ENCODE measurements around the gene TRIB2.

TRIB2 gene

GRCh38 chr2:12697617-12698016 lies 19.1 kb upstream of the TRIB2 start:
- no peak for DNase-seq (ENCODE audit: low read depth in 2 of 2)

GRCh38 chr2:12700989-12701388 lies 15.7 kb upstream of the TRIB2 start:
- no peak for DNase-seq (ENCODE audit: low read depth in 2 of 2)

- no peak for DNase-seq (ENCODE audit: low read depth in 2 of 2)
Measured at GRCh38 chr2:12701786-12702167, 15.0 kb upstream of the TRIB2 start.

- peak; percentile 80 to 81 for DNase-seq (ENCODE audit: low read depth in 2 of 2)
Measured at GRCh38 chr2:12702168-12703121, 14.3 kb upstream of the TRIB2 start.

GRCh38 chr2:12704378-12704777 lies 12.4 kb upstream of the TRIB2 start:
- DNase-seq (ENCODE audit: low read depth in 2 of 2) = no peak

GRCh38 chr2:12705230-12705629 lies 11.5 kb upstream of the TRIB2 start:
- DNase-seq (ENCODE audit: low read depth in 2 of 2) = no peak

GRCh38 chr2:12705742-12706141 lies 11.0 kb upstream of the TRIB2 start:
- no peak for DNase-seq (ENCODE audit: low read depth in 2 of 2)

GRCh38 chr2:12708508-12709206 lies 8.1 kb upstream of the TRIB2 start:
- no peak for DNase-seq (ENCODE audit: low read depth in 2 of 2)

- no peak for DNase-seq (ENCODE audit: low read depth in 2 of 2)
Measured at GRCh38 chr2:12709207-12709522, 7.6 kb upstream of the TRIB2 start.

GRCh38 chr2:12710301-12710700 lies 6.4 kb upstream of the TRIB2 start:
- no peak for DNase-seq (ENCODE audit: low read depth in 2 of 2)

GRCh38 chr2:12711339-12711738 lies 5.4 kb upstream of the TRIB2 start:
- DNase-seq (ENCODE audit: low read depth in 2 of 2) = no peak

GRCh38 chr2:12712881-12713280 lies 3.9 kb upstream of the TRIB2 start:
- DNase-seq (ENCODE audit: low read depth in 2 of 2) = no peak

- DNase-seq (ENCODE audit: low read depth in 2 of 2) = no peak
Measured at GRCh38 chr2:12714391-12715221, 2.1 kb upstream of the TRIB2 start.

- no peak for DNase-seq (ENCODE audit: low read depth in 2 of 2)
Measured at GRCh38 chr2:12715258-12716031, 1.3 kb upstream of the TRIB2 start.

GRCh38 chr2:12716032-12716281 lies 779 bp upstream of the TRIB2 start:
- no peak for DNase-seq (ENCODE audit: low read depth in 2 of 2)

GRCh38 chr2:12717191-12718014 lies 667 bp downstream of the TRIB2 start:
- DNase-seq (ENCODE audit: low read depth in 2 of 2) = no peak

- DNase-seq (ENCODE audit: low read depth in 2 of 2) = no peak
Measured at GRCh38 chr2:12718015-12718671, 1.4 kb downstream of the TRIB2 start.

GRCh38 chr2:12718711-12719399 lies 2.1 kb downstream of the TRIB2 start:
- DNase-seq (ENCODE audit: low read depth in 2 of 2) = no peak

GRCh38 chr2:12719400-12720277 lies 2.9 kb downstream of the TRIB2 start:
- peak; percentile 56 to 69 for DNase-seq (ENCODE audit: low read depth in 2 of 2)
